ENCODE results near the gene MARK3. TPM values are rescaled to one million over a fixed set of nuclear protein-coding genes. Genes with fewer than 3 reads are reported as not detected.

Gene MARK3
- total and polyA plus RNA-seq, 2 of the 4 experiments (the other 2 are of a cell fraction), result 78.5 to 80.5 TPM

DNA sequence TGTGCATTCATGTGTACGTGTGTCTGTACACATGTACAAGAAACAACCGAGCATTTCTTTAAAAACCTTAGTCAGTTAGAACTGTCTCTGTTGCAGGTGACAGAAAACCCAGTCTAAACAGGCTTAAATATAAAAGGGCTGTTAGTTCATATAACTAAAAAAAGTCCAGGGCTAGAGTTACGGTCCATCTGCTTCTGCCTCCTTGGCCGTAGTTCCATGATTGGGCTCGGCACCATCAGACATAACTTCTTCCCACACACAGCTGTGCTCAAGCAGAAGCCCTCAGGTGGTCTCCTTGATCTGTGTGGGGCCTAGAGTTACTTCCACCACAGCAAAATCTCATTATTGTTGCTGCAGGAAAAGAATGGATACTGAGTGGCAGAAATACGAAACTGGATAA is 102.9 kb downstream of the MARK3 start:
- TF ChIP-seq SMC3 (IDR thresholded peaks at IDR 0.05; ENCODE audit: low read depth, low read length), result no peak
- TF ChIP-seq RFX5 (IDR thresholded peaks at IDR 0.05; ENCODE audit: low read depth, low read length), result no peak
- TF ChIP-seq MAFK (IDR thresholded peaks at IDR 0.05; ENCODE audit: low read depth, low read length), result no peak
- TF ChIP-seq, protein P1, sequence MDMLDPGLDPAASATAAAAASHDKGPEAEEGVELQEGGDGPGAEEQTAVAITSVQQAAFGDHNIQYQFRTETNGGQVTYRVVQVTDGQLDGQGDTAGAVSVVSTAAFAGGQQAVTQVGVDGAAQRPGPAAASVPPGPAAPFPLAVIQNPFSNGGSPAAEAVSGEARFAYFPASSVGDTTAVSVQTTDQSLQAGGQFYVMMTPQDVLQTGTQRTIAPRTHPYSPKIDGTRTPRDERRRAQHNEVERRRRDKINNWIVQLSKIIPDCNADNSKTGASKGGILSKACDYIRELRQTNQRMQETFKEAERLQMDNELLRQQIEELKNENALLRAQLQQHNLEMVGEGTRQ (IDR thresholded peaks at IDR 0.05; ENCODE audit: low read depth, low read length), result no peak
- TF ChIP-seq, protein P2, sequence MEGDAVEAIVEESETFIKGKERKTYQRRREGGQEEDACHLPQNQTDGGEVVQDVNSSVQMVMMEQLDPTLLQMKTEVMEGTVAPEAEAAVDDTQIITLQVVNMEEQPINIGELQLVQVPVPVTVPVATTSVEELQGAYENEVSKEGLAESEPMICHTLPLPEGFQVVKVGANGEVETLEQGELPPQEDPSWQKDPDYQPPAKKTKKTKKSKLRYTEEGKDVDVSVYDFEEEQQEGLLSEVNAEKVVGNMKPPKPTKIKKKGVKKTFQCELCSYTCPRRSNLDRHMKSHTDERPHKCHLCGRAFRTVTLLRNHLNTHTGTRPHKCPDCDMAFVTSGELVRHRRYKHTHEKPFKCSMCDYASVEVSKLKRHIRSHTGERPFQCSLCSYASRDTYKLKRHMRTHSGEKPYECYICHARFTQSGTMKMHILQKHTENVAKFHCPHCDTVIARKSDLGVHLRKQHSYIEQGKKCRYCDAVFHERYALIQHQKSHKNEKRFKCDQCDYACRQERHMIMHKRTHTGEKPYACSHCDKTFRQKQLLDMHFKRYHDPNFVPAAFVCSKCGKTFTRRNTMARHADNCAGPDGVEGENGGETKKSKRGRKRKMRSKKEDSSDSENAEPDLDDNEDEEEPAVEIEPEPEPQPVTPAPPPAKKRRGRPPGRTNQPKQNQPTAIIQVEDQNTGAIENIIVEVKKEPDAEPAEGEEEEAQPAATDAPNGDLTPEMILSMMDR (conservative IDR thresholded peaks at IDR 0.05; ENCODE audit: low read depth, low read length), result no peak
- TF ChIP-seq MAZ (IDR thresholded peaks at IDR 0.05; ENCODE audit: borderline replicate concordance, low read depth, low read length), result no peak
- Histone ChIP-seq H3K36me3 (ENCODE audit: control insufficient read depth, insufficient read depth, low read length) (peaks cover 31% of the 10 kb centered on the region), H3K79me1 (ENCODE audit: low read depth in 1 of 2, low read length in 2 of 2) (peaks cover 22 to 72% of the 10 kb centered on the region in 2 experiments), H3K14ac (replicated peaks; ENCODE audit: low read depth, low read length) (no peak overlapping the region), H3K56ac (ENCODE audit: extremely low read depth, insufficient read depth, low read length) (no peak overlapping the region; the same call in 1 of the 2 replicates), H3K4me3 (ENCODE audit: insufficient read depth, low read depth, low read length) (no peak overlapping the region), H4K5ac (ENCODE audit: low read depth, low read length) (no peak overlapping the region; the same call in 1 of the 2 replicates), H4K8ac (ENCODE audit: low read depth in 2 of 2, low read length in 2 of 2) (no peak overlapping the region), H2BK120ac (ENCODE audit: low read depth, low read length) (no peak overlapping the region), H3K9me1 (ENCODE audit: insufficient read depth, low read length) (peaks cover 11% of the 10 kb centered on the region), H2BK20ac (ENCODE audit: low read depth, low read length) (no peak overlapping the region), H3K4ac (ENCODE audit: low read depth, low read length) (no peak overlapping the region), H3K27ac (ENCODE audit: insufficient read depth, low read length) (peak overlapping the region; percentile 56; the same call in 1 of the 2 replicates), H2BK5ac (ENCODE audit: low read depth, low read length, poor library complexity, severe bottlenecking) (peak overlapping the region; percentile 41), H3K4me2 (ENCODE audit: low read depth, low read length) (no peak overlapping the region), H2AFZ (replicated peaks; ENCODE audit: low read length, poor library complexity) (no peak overlapping the region), H3K27me3 (ENCODE audit: control insufficient read depth, insufficient read depth, low read length) (no peaks in the 10 kb centered on the region), H2AK5ac (ENCODE audit: low read depth, low read length) (no peak overlapping the region), H4K20me1 (ENCODE audit: insufficient read depth, low read length) (peaks cover 22% of the 10 kb centered on the region; the same call in 1 of the 2 replicates), H3K18ac (ENCODE audit: low read depth, low read length) (no peak overlapping the region), H3K9ac (ENCODE audit: low read depth, low read length) (no peak overlapping the region; the same call in 1 of the 2 replicates), H3K23ac (ENCODE audit: low read depth, low read length) (no peak overlapping the region), H3K9me3 (ENCODE audit: control insufficient read depth, insufficient read depth, low read length) (no peaks in the 10 kb centered on the region), H3K4me1 (ENCODE audit: control insufficient read depth, insufficient read depth, low read length) (peaks cover 13% of the 10 kb centered on the region), H2AK9ac (replicated peaks; ENCODE audit: low read depth, low read length, poor library complexity) (no peak overlapping the region), H2BK15ac (ENCODE audit: low read depth, low read length) (no peak overlapping the region), H4K91ac (ENCODE audit: insufficient read depth, low read depth, low read length) (no peak overlapping the region)
- intact Hi-C loops (cut with micrococcal nuclease) (no loop called here), dilution Hi-C loops (cut with HindIII; ENCODE audit: low sequenced_read_pairs, unreplicated experiment) (no loop called here), in situ Hi-C loops (cut with MboI; ENCODE audit: low sequenced_read_pairs) (no loop called here)
- BruUV-seq (replicated peaks), result no TSS peak
- POLR2A ChIA-PET (ENCODE audit: unreplicated experiment), result no interaction called here
- ATAC-seq (ENCODE audit: low read depth), result no peak
- DNase-seq, result no peak
- no CpG with 5 or more reads among the region's 6 CpGs for WGBS, 2 experiments (ENCODE audit: extremely low coverage in 2 of 2, insufficient read length in 1 of 2)
- CTCF ChIA-PET, result no interaction called here

Data from IMR-90 (cell line).